GM21367 (cell line): ENCODE data around the gene PREX1.

Experiments used
- ATAC-seq: cut with Tn5 transposase; IDR thresholded peaks from one replicate; pipeline ENCODE4 v1.9.1; 2021; ENCODE audit not compliant: unreplicated experiment

Gene PREX1

GRCh38 chr20:48596334-48596898 lies 231.4 kb downstream of the PREX1 start:
- no peak for ATAC-seq

- no peak for ATAC-seq
Observed at GRCh38 chr20:48595495-48596333, 232.1 kb downstream of the PREX1 start.

GRCh38 chr20:48594533-48594932 lies 233.3 kb downstream of the PREX1 start:
- ATAC-seq = no peak

- no peak for ATAC-seq
Observed at GRCh38 chr20:48592107-48592940, 235.5 kb downstream of the PREX1 start.

- no peak for ATAC-seq
Observed at GRCh38 chr20:48586730-48587129, 241.1 kb downstream of the PREX1 start.

- no peak for ATAC-seq
Observed at GRCh38 chr20:48585061-48585870, 242.5 kb downstream of the PREX1 start.

- ATAC-seq = no peak
Observed at GRCh38 chr20:48584391-48585060, 243.3 kb downstream of the PREX1 start.

GRCh38 chr20:48583801-48584200 lies 244.0 kb downstream of the PREX1 start:
- no peak for ATAC-seq

GRCh38 chr20:48583171-48583570 lies 244.6 kb downstream of the PREX1 start:
- no peak for ATAC-seq

- ATAC-seq = no peak
Observed at GRCh38 chr20:48582673-48582985, 245.2 kb downstream of the PREX1 start.

GRCh38 chr20:48581167-48581566 lies 246.6 kb downstream of the PREX1 start:
- ATAC-seq = no peak

GRCh38 chr20:48578397-48579098 lies 249.3 kb downstream of the PREX1 start:
- ATAC-seq = no peak

GRCh38 chr20:48577557-48577956 lies 250.2 kb downstream of the PREX1 start:
- ATAC-seq = no peak

- no peak for ATAC-seq
Observed at GRCh38 chr20:48574383-48574782, 253.4 kb downstream of the PREX1 start.
